Thyroid gland (tissue), 4 donors: ENCODE data around the gene LARGE1. TPM values are rescaled to one million over a fixed set of nuclear protein-coding genes. Genes with fewer than 3 reads are reported as not detected.

Source experiments
- DNase-seq, 2 donors: peaks; one replicate each; pipeline ENCODE4 v3.0.0-alpha.2; 2019
- H3K27ac ChIP-seq, 3 donors: fragments of 200-600 bp; sonication (generic); 1 replicate in 2 of 3; 2 replicates in 1 of 3; pipeline ENCODE4 v1.5.1; 2016 to 2019; ENCODE audit warnings: mild to moderate bottlenecking in 1 of 3, moderate library complexity in 1 of 3
- H3K27me3 ChIP-seq: fragments of 200-600 bp; sonication (generic); one replicate; pipeline ENCODE4 v1.5.1; 2019
- H3K36me3 ChIP-seq, 2 donors: fragments of 200-600 bp; sonication (generic); one replicate each; pipeline ENCODE4 v1.5.1; 2016 to 2019
- H3K4me1 ChIP-seq, 2 donors: fragments of 200-600 bp; sonication (generic); one replicate each; pipeline ENCODE4 v1.5.1; 2017 to 2019
- H3K4me3 ChIP-seq, 3 donors: fragments of 200-600 bp; sonication (generic); replicated peaks in 1 of 3; 1 replicate in 2 of 3; 2 replicates in 1 of 3; pipeline ENCODE4 v1.5.1; 2016; ENCODE audit warnings: mild to moderate bottlenecking in 1 of 3
- H3K9me3 ChIP-seq: fragments of 200-600 bp; sonication (generic); one replicate; pipeline ENCODE4 v1.5.1; 2017
- CTCF ChIP-seq, 6 experiments: fragments of 200-600 bp in 3 of 6; fragments of 450-650 bp in 3 of 6; sonication (generic) in 3 of 6; IDR thresholded peaks; one replicate each; pipeline ENCODE4 v1.5.1; 2016 to 2019; ENCODE audit warnings: antibody characterized with exemption in 6 of 6, mild to moderate bottlenecking in 2 of 6, inconsistent platforms in 1 of 6, moderate library complexity in 1 of 6
- POLR2A ChIP-seq, 2 donors: fragments of 450-650 bp; IDR thresholded peaks; one replicate each; pipeline ENCODE4 v1.6.1; 2017; ENCODE audit warnings: antibody characterized with exemption in 2 of 2, mild to moderate bottlenecking in 2 of 2, moderate library complexity in 1 of 2
- WGBS, 2 donors: methylation state at CpG; one replicate each; pipeline ENCODE4 v1.1.5; 2017; 5-methylcytosine and 5-hydroxymethylcytosine counted together
- intact Hi-C: fragments of 100-400 bp; cut with DNase I; formaldehyde crosslinking; loops from one replicate; pipeline ENCODE4 v1.15.1; 2023
- total RNA-seq, 4 donors: library from RNA; depleted of rRNA; stranded (reverse); fragments of >200 nt; gene quantifications; one replicate each; pipeline ENCODE4 v1.2.3, GENCODE V29; 2016

Gene LARGE1
- total RNA-seq, 4 donors from 2014 or later, result 13.6 to 16.3 (median 15.1) TPM

GRCh38 chr22:33440756-33441155 is 479.5 kb downstream of the LARGE1 start:
- intact Hi-C loops, result no loop called here
- H3K27me3 ChIP-seq, result no peaks in the 10 kb centered on the region
- H3K36me3 ChIP-seq, result no peaks in the 10 kb centered on the region
- TF ChIP-seq CTCF (IDR thresholded peaks at IDR 0.05) (no peak), POLR2A (IDR thresholded peaks at IDR 0.05) (no peak)
- DNase-seq, result no peak
- H3K9me3 ChIP-seq, result no peaks in the 10 kb centered on the region
- 27 to 29% methylated on average over 4 of the region's 4 CpGs for WGBS, 2 donors
- H3K4me1 ChIP-seq, result no peaks in the 10 kb centered on the region
- no peak overlapping the region for H3K4me3 ChIP-seq
- H3K27ac ChIP-seq, result no peak overlapping the region

- no peak for TF ChIP-seq CTCF (IDR thresholded peaks at IDR 0.05)
- TF ChIP-seq POLR2A (IDR thresholded peaks at IDR 0.05), result no peak
- Histone ChIP-seq H3K27ac (no peak overlapping the region), H3K36me3 (no peaks in the 10 kb centered on the region), H3K4me3 (no peak overlapping the region), H3K4me1 (no peaks in the 10 kb centered on the region), H3K27me3 (no peaks in the 10 kb centered on the region), H3K9me3 (no peaks in the 10 kb centered on the region)
- intact Hi-C loops, result no loop called here
- DNase-seq, result no peak
- WGBS, 2 donors, result 72 to 81% methylated on average over 7 of the region's 7 CpGs
Measured at GRCh38 chr22:33438273-33438672, 482.0 kb downstream of the LARGE1 start.

- no peaks in the 10 kb centered on the region for H3K4me1 ChIP-seq
- no peak overlapping the region for H3K4me3 ChIP-seq
- no peak for DNase-seq
- WGBS, 2 donors, result 88 to 98% methylated on average over 3 of the region's 3 CpGs
- H3K36me3 ChIP-seq, result no peaks in the 10 kb centered on the region
- no peak overlapping the region for H3K27ac ChIP-seq
- TF ChIP-seq CTCF (IDR thresholded peaks at IDR 0.05) (no peak), POLR2A (IDR thresholded peaks at IDR 0.05) (no peak)
- intact Hi-C loops, result no loop called here
- H3K27me3 ChIP-seq, result no peaks in the 10 kb centered on the region
- H3K9me3 ChIP-seq, result no peaks in the 10 kb centered on the region
Measured at GRCh38 chr22:33431300-33431699, 489.0 kb downstream of the LARGE1 start.

GRCh38 chr22:33429281-33429680 is 491.0 kb downstream of the LARGE1 start:
- DNase-seq, result no peak
- no peak for TF ChIP-seq CTCF (IDR thresholded peaks at IDR 0.05)
- TF ChIP-seq POLR2A (IDR thresholded peaks at IDR 0.05), result no peak
- Histone ChIP-seq H3K36me3 (no peaks in the 10 kb centered on the region), H3K27me3 (no peaks in the 10 kb centered on the region), H3K27ac (no peak overlapping the region), H3K4me3 (no peak overlapping the region), H3K4me1 (no peaks in the 10 kb centered on the region), H3K9me3 (no peaks in the 10 kb centered on the region)
- intact Hi-C loops, result no loop called here
- 94 to 95% methylated on average over 7 of the region's 7 CpGs for WGBS, 2 donors

- Histone ChIP-seq H3K27ac (no peak overlapping the region), H3K27me3 (no peaks in the 10 kb centered on the region), H3K9me3 (no peaks in the 10 kb centered on the region), H3K4me3 (no peak overlapping the region), H3K4me1 (no peaks in the 10 kb centered on the region), H3K36me3 (no peaks in the 10 kb centered on the region)
- no peak for DNase-seq
- TF ChIP-seq CTCF (IDR thresholded peaks at IDR 0.05) (no peak), POLR2A (IDR thresholded peaks at IDR 0.05) (no peak)
- intact Hi-C loops, result no loop called here
- 92 to 96% methylated on average over 6 of the region's 6 CpGs for WGBS, 2 donors
Measured at GRCh38 chr22:33427461-33427860, 492.8 kb downstream of the LARGE1 start.
